GM19099 (cell line): ENCODE results near the gene LSM2.

ENCODE experiments used
- POLR2A ChIP-seq: IDR thresholded peaks from 3 replicates; pipeline ENCODE4 v1.6.1; 2011; ENCODE audit warnings: low read depth; ENCODE audit not compliant: insufficient read length; ENCODE audit errors: extremely low read depth

LSM2 gene

DNA sequence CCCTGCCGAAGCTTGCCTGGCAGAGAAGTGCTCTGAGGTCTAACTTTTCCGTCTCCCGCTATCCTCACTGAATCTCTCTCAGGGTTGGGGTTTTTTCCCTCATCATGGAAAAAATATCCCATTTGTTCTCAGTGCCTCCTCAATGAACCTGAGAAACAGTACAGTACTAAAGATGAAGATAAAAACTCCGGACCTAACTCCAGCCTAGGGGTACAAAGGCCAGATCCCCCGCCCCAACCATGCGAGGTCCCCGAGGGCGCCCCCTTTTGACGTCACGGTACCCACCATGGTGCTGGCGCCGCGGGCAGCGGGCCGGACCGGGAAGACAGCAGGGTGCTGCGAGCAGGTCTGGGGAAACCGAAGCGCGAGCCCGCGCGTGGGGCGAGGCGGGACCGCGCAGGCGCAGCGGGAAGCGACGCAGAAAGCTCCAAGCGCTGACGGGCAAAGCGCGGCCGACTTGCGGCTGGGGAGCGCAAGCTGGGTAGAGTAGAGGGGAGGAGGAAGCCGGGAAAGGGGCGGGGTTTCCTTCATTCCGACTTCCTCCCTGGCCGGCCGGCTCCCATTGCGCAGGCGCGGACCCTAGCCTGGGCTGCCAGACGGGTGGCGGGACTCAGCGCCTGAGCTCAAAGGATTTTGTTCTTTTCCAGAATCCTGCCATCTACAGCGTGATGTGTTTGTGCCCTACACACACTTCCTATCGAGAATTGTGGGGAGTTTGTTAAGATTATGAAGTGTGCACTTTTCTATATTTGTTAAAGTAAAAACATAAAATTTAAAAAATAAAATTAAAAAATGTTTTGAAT lies at the start of gene LSM2:
Gene LSM2, minus strand, starts transcription at position 497 of the 803 bp plus-strand sequence. Its CDS starts 209 bp downstream, at position 288.
- TF ChIP-seq POLR2A, result peak; percentile 97

GRCh38 chr6:31851485-31851832 lies 44.7 kb upstream of the LSM2 start:
- TF ChIP-seq POLR2A, result no peak

- no peak for TF ChIP-seq POLR2A
Measured at GRCh38 chr6:31850765-31851484, 44.2 kb upstream of the LSM2 start.

DNA sequence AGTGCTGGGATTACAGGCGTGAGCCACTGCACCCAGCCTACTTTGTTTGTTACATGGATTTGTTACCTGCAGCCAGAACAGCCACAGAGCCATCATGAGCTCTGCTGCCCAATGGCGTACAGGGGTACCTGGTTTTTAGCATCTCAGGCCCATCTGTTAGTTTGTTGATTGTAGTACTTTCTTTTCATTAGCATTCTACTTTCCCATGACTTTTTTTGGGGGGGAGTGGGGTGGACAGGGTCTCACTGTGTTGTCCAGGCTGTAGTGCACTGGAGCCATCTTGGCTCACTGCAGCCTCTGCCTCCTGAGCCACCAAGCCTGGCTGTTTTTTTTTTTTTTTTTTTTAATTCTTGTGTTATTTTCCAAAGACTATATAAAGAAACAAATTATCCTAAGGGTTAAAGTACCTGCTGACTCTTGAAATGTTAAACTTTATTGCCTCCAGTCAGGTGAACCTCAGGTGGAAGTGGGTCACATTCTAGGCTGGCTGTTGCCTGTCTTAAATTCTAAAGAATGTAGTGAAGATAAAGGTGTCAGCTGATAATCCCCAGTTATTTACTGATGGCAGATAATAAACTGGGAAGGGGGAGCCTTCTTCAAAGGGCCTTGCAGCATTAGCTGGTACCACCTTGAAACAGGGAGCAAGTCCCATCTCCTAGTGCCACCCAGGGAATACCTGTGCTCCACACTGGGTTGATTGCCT lies 40.7 kb upstream of the LSM2 start:
- TF ChIP-seq POLR2A, result no peak

DNA sequence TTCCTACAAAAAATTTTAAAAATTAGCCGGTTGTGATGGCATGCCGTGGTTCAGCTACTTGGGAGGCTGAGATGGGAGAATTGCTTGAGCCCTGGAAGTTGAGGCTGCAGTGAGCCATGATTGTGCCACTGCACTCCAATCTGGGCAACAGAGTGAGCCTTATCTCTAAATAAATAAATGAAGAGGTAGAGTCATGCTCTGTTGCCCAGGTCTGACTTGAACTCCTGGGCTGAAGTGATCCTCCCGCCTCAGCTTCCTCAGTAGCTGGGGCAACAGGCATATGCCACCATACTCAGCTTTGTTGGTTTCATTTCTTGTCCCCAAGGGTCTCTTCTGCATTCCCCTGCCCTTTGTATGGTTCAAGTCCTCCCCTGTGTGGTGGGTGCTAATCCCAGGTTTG lies 37.7 kb upstream of the LSM2 start:
- TF ChIP-seq POLR2A, result no peak

- TF ChIP-seq POLR2A, result peak; percentile 33
Measured at GRCh38 chr6:31842053-31842452, 35.3 kb upstream of the LSM2 start.

GRCh38 chr6:31838968-31839367 lies 32.2 kb upstream of the LSM2 start:
- TF ChIP-seq POLR2A, result no peak

DNA sequence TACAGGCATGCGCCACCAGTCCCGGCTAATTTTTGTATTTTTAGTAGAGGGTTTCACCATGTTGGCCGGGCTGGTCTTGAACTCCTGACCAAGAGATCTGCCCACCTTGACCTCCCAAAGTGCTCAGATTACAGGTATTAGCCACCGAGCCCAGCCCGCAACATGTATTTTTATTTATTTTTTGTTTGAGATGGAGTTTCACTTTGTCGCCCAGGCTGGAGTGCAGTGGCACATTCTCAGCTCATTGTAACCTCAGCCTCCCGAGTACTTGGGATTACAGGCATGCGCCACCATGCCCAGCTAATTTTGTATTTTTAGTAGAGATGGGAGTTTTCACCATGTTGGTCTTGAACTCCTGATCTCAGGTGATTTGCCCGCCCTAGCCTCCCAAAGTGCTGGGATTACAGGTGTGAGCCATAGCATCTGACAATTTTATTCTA lies 31.4 kb upstream of the LSM2 start:
- peak; percentile 16 for TF ChIP-seq POLR2A

DNA sequence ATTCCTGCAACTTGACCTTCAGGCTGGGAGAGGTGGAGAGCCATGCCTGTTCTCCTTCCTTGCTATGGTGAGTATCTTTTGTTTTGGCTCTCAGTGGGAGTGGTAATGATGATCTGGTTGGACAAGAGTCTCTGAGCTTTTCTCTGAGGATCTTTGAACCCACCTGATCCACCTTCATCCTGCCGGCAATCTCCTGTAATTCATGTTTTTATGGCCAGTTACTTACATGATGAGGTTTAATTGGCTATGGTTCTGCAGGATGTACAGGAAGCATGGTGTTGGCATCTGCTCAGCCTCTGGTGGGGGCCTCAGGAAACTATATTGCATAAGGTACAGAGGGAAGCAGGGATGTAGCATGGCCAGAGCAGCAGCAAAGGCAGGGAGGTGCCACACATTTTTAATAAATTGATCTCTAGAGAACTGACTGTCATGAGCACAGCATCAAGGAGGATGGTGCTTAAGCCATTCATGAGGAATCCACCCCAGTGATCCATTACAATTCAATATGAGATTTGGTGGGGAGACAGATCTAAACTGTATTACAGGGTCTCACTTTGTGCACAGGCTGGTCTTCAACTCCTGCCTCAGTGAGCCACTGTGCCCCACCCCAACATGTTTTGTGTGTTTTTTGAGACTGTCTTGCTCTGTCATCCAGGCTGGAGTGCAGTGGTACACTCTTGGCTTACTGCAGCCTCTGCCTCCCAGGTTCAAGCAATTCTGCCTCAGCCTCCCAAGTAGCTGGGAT lies 30.8 kb upstream of the LSM2 start:
- TF ChIP-seq POLR2A, result no peak

GRCh38 chr6:31836474-31837368 lies 30.0 kb upstream of the LSM2 start:
- TF ChIP-seq POLR2A, result no peak

DNA sequence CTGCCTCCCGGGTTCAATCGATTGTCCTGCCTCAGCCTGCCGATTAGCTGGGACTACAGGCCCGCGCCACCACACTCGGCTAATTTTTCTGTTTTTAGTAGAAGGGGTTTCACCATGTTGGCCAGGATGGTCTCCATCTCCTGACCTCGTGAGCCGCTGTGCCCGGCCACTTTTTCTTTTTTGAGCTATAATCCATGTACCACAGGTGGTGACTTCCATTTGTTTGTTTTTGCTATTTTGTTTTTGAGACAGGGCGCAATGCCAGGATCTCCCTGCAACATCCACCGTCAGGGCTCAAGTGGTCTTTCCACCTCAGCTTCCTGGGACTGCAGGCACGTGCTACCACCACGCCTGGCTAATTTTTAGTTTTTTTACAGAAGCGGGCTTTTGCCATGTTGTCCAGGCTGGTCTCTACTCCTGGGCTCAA lies 29.3 kb upstream of the LSM2 start:
- TF ChIP-seq POLR2A, result no peak

DNA sequence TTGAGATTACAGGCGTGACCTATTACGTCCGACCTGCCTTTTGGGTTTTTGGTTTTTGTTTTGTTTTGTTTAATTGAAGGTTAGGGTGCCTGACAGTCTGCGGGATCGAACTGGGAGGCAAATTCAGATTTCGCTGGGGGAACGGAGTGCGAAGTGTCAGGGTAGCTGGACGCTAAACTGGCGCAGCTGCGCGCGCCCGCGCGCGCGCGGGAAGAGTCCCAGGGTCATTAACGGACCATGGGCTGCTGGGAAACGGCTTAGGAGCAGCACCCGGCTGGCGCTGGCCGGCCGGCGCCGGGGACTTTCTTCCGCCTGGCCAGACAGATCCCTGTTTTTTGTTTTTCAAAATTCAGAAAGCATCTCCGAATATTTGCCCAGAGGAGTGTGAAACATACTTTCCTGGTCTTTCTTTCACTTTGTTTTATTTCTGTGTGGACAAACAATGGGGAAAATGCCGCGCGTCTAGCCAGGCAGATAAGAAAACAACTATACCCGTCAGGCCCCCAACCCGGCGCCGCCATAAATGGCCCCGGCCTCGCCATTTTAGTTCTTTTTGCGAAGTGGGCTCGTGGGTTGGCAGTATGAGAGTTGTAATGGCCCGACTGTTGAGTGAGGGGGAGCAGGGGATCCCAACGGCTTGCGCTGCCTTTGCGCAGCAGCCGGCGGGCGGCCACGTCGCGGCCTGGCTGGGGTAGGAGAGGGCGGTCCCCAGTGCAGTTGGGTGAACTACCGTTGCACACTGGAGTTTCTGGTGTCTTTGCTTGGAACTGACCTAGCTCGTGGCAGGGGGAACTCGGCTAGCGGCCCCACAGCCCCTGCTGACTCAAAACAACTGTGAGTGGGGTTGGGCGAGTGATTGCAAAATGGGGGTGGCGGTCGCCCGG lies 27.8 kb upstream of the LSM2 start:
- TF ChIP-seq POLR2A, result peak; percentile 99

- TF ChIP-seq POLR2A, result no peak
Measured at GRCh38 chr6:31831350-31832215, 24.8 kb upstream of the LSM2 start.
